Spleen (tissue), 11 donors: Measurements from ENCODE around the gene EDN1. TPM values are rescaled to one million over a fixed set of nuclear protein-coding genes. Genes with fewer than 3 reads are reported as not detected.
A peak's percentile ranks its signal among the peaks of the same experiment; 100 is the strongest.

ENCODE experiments used
- DNase-seq: peaks from one replicate; pipeline ENCODE4 v3.0.0-alpha.2; 2020
- H3K27ac ChIP-seq, 8 donors: fragments of 200-600 bp; sonication (generic) in 7 of 8; 1 replicate in 4 of 8; 2 replicates in 4 of 8; pipeline versions ENCODE4 v1.5.0 to v1.8.0; 2016 to 2021; ENCODE audit warnings: inconsistent platforms in 4 of 8, mild to moderate bottlenecking in 4 of 8, moderate library complexity in 1 of 8
- H3K27me3 ChIP-seq, 7 donors: fragments of 200-600 bp; sonication (generic) in 6 of 7; replicated peaks in 1 of 7; 1 replicate in 4 of 7; 2 replicates in 3 of 7; pipeline versions ENCODE4 v1.5.0 to v1.8.0; 2016 to 2021; ENCODE audit warnings: inconsistent platforms in 3 of 7, mild to moderate bottlenecking in 1 of 7
- H3K36me3 ChIP-seq, 6 donors: fragments of 200-600 bp; sonication (generic) in 5 of 6; 1 replicate in 4 of 6; 2 replicates in 2 of 6; pipeline versions ENCODE4 v1.5.0 to v1.8.0; 2016 to 2021; ENCODE audit warnings: inconsistent platforms in 2 of 6
- H3K4me1 ChIP-seq, 6 donors: fragments of 200-600 bp; sonication (generic) in 5 of 6; 1 replicate in 3 of 6; 2 replicates in 3 of 6; pipeline versions ENCODE4 v1.5.0 to v1.8.0; 2016 to 2021; ENCODE audit warnings: inconsistent platforms in 3 of 6
- H3K4me3 ChIP-seq, 8 donors: fragments of 200-600 bp; sonication (generic) in 7 of 8; 1 replicate in 4 of 8; 2 replicates in 4 of 8; pipeline versions ENCODE4 v1.5.0 to v1.8.0; 2016 to 2021; ENCODE audit warnings: inconsistent platforms in 4 of 8, mild to moderate bottlenecking in 4 of 8, moderate library complexity in 2 of 8
- H3K9me3 ChIP-seq, 8 donors: fragments of 200-600 bp; sonication (generic) in 7 of 8; 1 replicate in 4 of 8; 2 replicates in 4 of 8; pipeline versions ENCODE4 v1.5.0 to v1.8.0; 2016 to 2021; ENCODE audit warnings: inconsistent platforms in 4 of 8
- CTCF ChIP-seq, 11 experiments: fragments of 200-600 bp in 7 of 11; fragments of 450-650 bp in 4 of 11; sonication (generic) in 4 of 11; IDR thresholded peaks in 8 of 11; conservative IDR thresholded peaks in 3 of 11; 1 replicate in 7 of 11; 2 replicates in 4 of 11; pipeline versions ENCODE4 v1.4.0 to v1.8.0; 2016 to 2021; ENCODE audit warnings: antibody characterized with exemption in 11 of 11, inconsistent platforms in 4 of 11, mild to moderate bottlenecking in 1 of 11
- POLR2A ChIP-seq, 3 donors: fragments of 450-650 bp; IDR thresholded peaks; one replicate each; pipeline ENCODE4 v1.5.1; 2017; ENCODE audit warnings: antibody characterized with exemption in 3 of 3, mild to moderate bottlenecking in 1 of 3
- POLR2AphosphoS5 ChIP-seq, 3 donors: sonication (generic); formaldehyde crosslinking; IDR thresholded peaks; one replicate each; pipeline ENCODE4 v1.5.1; 2017; ENCODE audit warnings: antibody characterized with exemption in 3 of 3
- WGBS, 5 donors: extraction: QIAGEN DNeasy Blood & Tissue Kit in 3 of 5; methylation state at CpG; one replicate each; pipeline versions ENCODE4 v1.1.5 to v1.1.7; 2013 to 2018; 5-methylcytosine and 5-hydroxymethylcytosine counted together
- intact Hi-C: fragments of 100-400 bp; cut with DNase I; formaldehyde crosslinking; loops from one replicate; pipeline ENCODE4 v1.15.0; 2023; ENCODE audit warnings: low total_unique reads
- polyA plus RNA-seq, 3 donors: library from polyadenylated mRNA; stranded (reverse); fragments of 200-250 nt; gene quantifications; one replicate each; pipeline ENCODE4 v1.2.1, GENCODE V29; 2013
- total RNA-seq, 7 donors: library from RNA; depleted of rRNA in 3 of 7; stranded (reverse); fragments of >200 nt in 3 of 7; fragmentation: NEBNext Ultra II Directional in 4 of 7; extraction: Animal tissue kit (Norgen Biotek cat#: 25700) in 4 of 7; gene quantifications; one replicate each; pipeline versions ENCODE4 v1.1.0 to v1.2.1, GENCODE V29; 2016 to 2021
- donor health status: healthy with polysubstance abuse.
- donor health status: DM: no; HTN: no; CAD: no; lungs with moderate emphysema.
- donor health status: DM: no; HTN: no; CAD: no.
- donor health status: Bipolar disorder and iron deficiency.
- donor health status: healthy.
- donor health status: DM: no; HTN: no; CAD: no.
- donor health status: DM: yes; HTN: yes; CAD: no.

The EDN1 gene
- total and polyA plus RNA-seq, 10 donors, result 5.2 to 27.1 (median 13.4) TPM

GRCh38 chr6:12293931-12294807 lies 4.0 kb downstream of the EDN1 start:
- H3K36me3 ChIP-seq, result peaks cover 0 to 20% (median 2%) of the 10 kb centered on the region in 6 donors
- TF ChIP-seq POLR2AphosphoS5 (IDR thresholded peaks at IDR 0.05), result no peak
- TF ChIP-seq CTCF (IDR thresholded peaks at IDR 0.05 in 8 of 11, conservative IDR thresholded peaks at IDR 0.05 in 3 of 11), result no peak
- no peak for TF ChIP-seq POLR2A (IDR thresholded peaks at IDR 0.05)
- H3K4me3 ChIP-seq, result peak overlapping the region in 3 of 8 donors; percentile 46 to 53 (median 47)
- peaks cover 2 to 42% (median 22%) of the 10 kb centered on the region in 6 donors for H3K4me1 ChIP-seq
- intact Hi-C loops, result no loop called here
- WGBS, 5 donors, result 76 to 87% (median 82%) methylated on average over 7 of the region's 7 CpGs
- no peak for DNase-seq
- H3K27ac ChIP-seq, result peak overlapping the region in 5 of 8 donors; percentile 12 to 70 (median 33)
- H3K27me3 ChIP-seq, result peaks cover 0 to 35% (median 15%) of the 10 kb centered on the region in 7 donors
- no peaks in the 10 kb centered on the region for H3K9me3 ChIP-seq

- intact Hi-C loops, result no loop called here
- H3K27ac ChIP-seq, result peak overlapping the region in 4 of 8 donors; percentile 1 to 25 (median 14)
Measured at GRCh38 chr6:12294851-12295536, 4.8 kb downstream of the EDN1 start.

GRCh38 chr6:12295558-12296254 lies 5.5 kb downstream of the EDN1 start:
- DNase-seq, result peak; percentile 39
- TF ChIP-seq POLR2AphosphoS5 (IDR thresholded peaks at IDR 0.05), result peak in 1 of 3 donors; percentile 15
- TF ChIP-seq POLR2A (IDR thresholded peaks at IDR 0.05), result no peak
- H3K27ac ChIP-seq, result peak overlapping the region in 4 of 8 donors; percentile 8 to 40 (median 14)
- peaks cover 0 to 31% (median 15%) of the 10 kb centered on the region in 7 donors for H3K27me3 ChIP-seq
- no peak overlapping the region for H3K4me3 ChIP-seq
- H3K4me1 ChIP-seq, result peaks cover 0 to 28% (median 7%) of the 10 kb centered on the region in 6 donors
- H3K9me3 ChIP-seq, result no peaks in the 10 kb centered on the region
- WGBS, 5 donors, result 69 to 84% (median 80%) methylated on average over 14 of the region's 14 CpGs
- intact Hi-C loops, result no loop called here
- peaks cover 0 to 20% (median 2%) of the 10 kb centered on the region in 6 donors for H3K36me3 ChIP-seq

More at GRCh38 chr6:12294851-12295536, 4.8 kb downstream of the EDN1 start:
- H3K36me3 ChIP-seq, result peaks cover 0 to 20% (median 2%) of the 10 kb centered on the region in 6 donors
- no peak for TF ChIP-seq POLR2AphosphoS5 (IDR thresholded peaks at IDR 0.05)
- TF ChIP-seq POLR2A (IDR thresholded peaks at IDR 0.05), result no peak
- TF ChIP-seq CTCF (IDR thresholded peaks at IDR 0.05 in 8 of 11, conservative IDR thresholded peaks at IDR 0.05 in 3 of 11), result no peak
- no peak overlapping the region for H3K4me3 ChIP-seq
- no peaks in the 10 kb centered on the region for H3K9me3 ChIP-seq
- H3K4me1 ChIP-seq, result peaks cover 0 to 35% (median 14%) of the 10 kb centered on the region in 6 donors
- no peak for DNase-seq
- peaks cover 0 to 35% (median 15%) of the 10 kb centered on the region in 7 donors for H3K27me3 ChIP-seq
- 84 to 91% (median 86%) methylated on average over 3 of the region's 3 CpGs for WGBS, 5 donors

- TF ChIP-seq POLR2A (IDR thresholded peaks at IDR 0.05) (no peak), POLR2AphosphoS5 (IDR thresholded peaks at IDR 0.05) (no peak), CTCF (IDR thresholded peaks at IDR 0.05 in 8 of 11, conservative IDR thresholded peaks at IDR 0.05 in 3 of 11) (no peak)
- Histone ChIP-seq H3K27me3 (peaks cover 0 to 26% (median 14%) of the 10 kb centered on the region in 7 donors), H3K4me3 (no peak overlapping the region), H3K27ac (peak overlapping the region in 4 of 8 donors; percentile 8 to 40 (median 14)), H3K4me1 (peaks cover 0 to 23% (median 3%) of the 10 kb centered on the region in 6 donors), H3K36me3 (peaks cover 0 to 20% (median 2%) of the 10 kb centered on the region in 6 donors), H3K9me3 (no peaks in the 10 kb centered on the region)
- intact Hi-C loops, result no loop called here
- no peak for DNase-seq
- 65 to 79% (median 71%) methylated on average over 5 of the region's 5 CpGs for WGBS, 5 donors
Measured at GRCh38 chr6:12296255-12296573, 6.1 kb downstream of the EDN1 start.
